ENCODE data around the gene UBE2L3. TPM values are rescaled to one million over a fixed set of nuclear protein-coding genes. Genes with fewer than 3 reads are reported as not detected.
"Not testable (repeated sequence)": the region's sequence is repeated elsewhere in the genome, so short reads cannot be mapped to it uniquely, and the experiment has no call there.

The UBE2L3 gene
- total and polyA plus RNA-seq, 4 donors = 34.1 to 54.5 (median 41.0) TPM

GRCh38 chr22:21605887-21606564 lies 38.5 kb downstream of the UBE2L3 start:
- Histone ChIP-seq H3K9me3 (ENCODE audit: control insufficient read depth, low read length) (no peaks in the 10 kb centered on the region), H3K36me3 (ENCODE audit: control insufficient read depth in 1 of 2, insufficient read depth in 2 of 2, low read length in 1 of 2) (peaks cover 0 to under 1% of the 10 kb centered on the region in 2 donors), H3K4me3 (ENCODE audit: low read length in 2 of 2) (no peak overlapping the region), H3K27ac (ENCODE audit: low read depth in 1 of 2, low read length in 2 of 2) (no peak overlapping the region), H3K27me3 (ENCODE audit: control insufficient read depth in 1 of 2, insufficient read depth in 2 of 2, low read length in 1 of 2) (no peaks in the 10 kb centered on the region), H3K4me1 (ENCODE audit: control insufficient read depth in 1 of 2, insufficient read depth in 2 of 2, low read length in 2 of 2) (no peaks in the 10 kb centered on the region)
- ATAC-seq (ENCODE audit: low FRiP score) (no peak), DNase-seq (no peak)
- intact Hi-C loops (cut with DNase I) = no loop called here
- WGBS, 2 donors = 96 to 97% methylated on average over 7 of the region's 7 CpGs

- no peak overlapping the region for H3K4me3 ChIP-seq (ENCODE audit: low read length in 2 of 2)
- no peak overlapping the region for H3K27ac ChIP-seq (ENCODE audit: low read depth in 1 of 2, low read length in 2 of 2)
- ATAC-seq (ENCODE audit: low FRiP score) (no peak), DNase-seq (no peak)
- H3K4me1 ChIP-seq (ENCODE audit: control insufficient read depth in 1 of 2, insufficient read depth in 2 of 2, low read length in 2 of 2) = no peaks in the 10 kb centered on the region
- H3K9me3 ChIP-seq (ENCODE audit: control insufficient read depth, low read length) = no peaks in the 10 kb centered on the region
- WGBS, 2 donors = 96 to 97% methylated on average over 8 of the region's 8 CpGs
- H3K36me3 ChIP-seq (ENCODE audit: control insufficient read depth in 1 of 2, insufficient read depth in 2 of 2, low read length in 1 of 2) = peaks cover 0 to 3% of the 10 kb centered on the region in 2 donors
- intact Hi-C loops (cut with DNase I) = no loop called here
- no peaks in the 10 kb centered on the region for H3K27me3 ChIP-seq (ENCODE audit: control insufficient read depth in 1 of 2, insufficient read depth in 2 of 2, low read length in 1 of 2)
These were observed 39.3 kb downstream of the UBE2L3 start for GRCh38 chr22:21606775-21607174.

GRCh38 chr22:21609556-21610157 lies 42.1 kb downstream of the UBE2L3 start:
- H3K9me3 ChIP-seq (ENCODE audit: control insufficient read depth, low read length); H3K27ac ChIP-seq (ENCODE audit: low read depth in 1 of 2, low read length in 2 of 2); ATAC-seq (ENCODE audit: low FRiP score); H3K36me3 ChIP-seq (ENCODE audit: control insufficient read depth in 1 of 2, insufficient read depth in 2 of 2, low read length in 1 of 2); H3K27me3 ChIP-seq (ENCODE audit: control insufficient read depth in 1 of 2, insufficient read depth in 2 of 2, low read length in 1 of 2); intact Hi-C loops (cut with DNase I); H3K4me1 ChIP-seq (ENCODE audit: control insufficient read depth in 1 of 2, insufficient read depth in 2 of 2, low read length in 2 of 2); DNase-seq; H3K4me3 ChIP-seq (ENCODE audit: low read length in 2 of 2): not testable (repeated sequence)
- 96 to 97% methylated on average over 11 of the region's 11 CpGs for WGBS, 2 donors

GRCh38 chr22:21611210-21611977 lies 43.9 kb downstream of the UBE2L3 start:
- Histone ChIP-seq H3K36me3 (ENCODE audit: control insufficient read depth in 1 of 2, insufficient read depth in 2 of 2, low read length in 1 of 2) (peaks cover 0 to 5% of the 10 kb centered on the region in 2 donors), H3K27me3 (ENCODE audit: control insufficient read depth in 1 of 2, insufficient read depth in 2 of 2, low read length in 1 of 2) (no peaks in the 10 kb centered on the region), H3K4me3 (ENCODE audit: low read length in 2 of 2) (no peak overlapping the region), H3K4me1 (ENCODE audit: control insufficient read depth in 1 of 2, insufficient read depth in 2 of 2, low read length in 2 of 2) (no peaks in the 10 kb centered on the region), H3K9me3 (ENCODE audit: control insufficient read depth, low read length) (no peaks in the 10 kb centered on the region), H3K27ac (ENCODE audit: low read depth in 1 of 2, low read length in 2 of 2) (no peak overlapping the region)
- intact Hi-C loops (cut with DNase I) = no loop called here
- ATAC-seq (ENCODE audit: low FRiP score) = no peak
- no peak for DNase-seq
- 79 to 83% methylated on average over 4 of the region's 4 CpGs for WGBS, 2 donors

- Histone ChIP-seq H3K9me3 (ENCODE audit: control insufficient read depth, low read length) (no peaks in the 10 kb centered on the region), H3K36me3 (ENCODE audit: control insufficient read depth in 1 of 2, insufficient read depth in 2 of 2, low read length in 1 of 2) (peaks cover 0 to 5% of the 10 kb centered on the region in 2 donors), H3K4me1 (ENCODE audit: control insufficient read depth in 1 of 2, insufficient read depth in 2 of 2, low read length in 2 of 2) (no peaks in the 10 kb centered on the region), H3K4me3 (ENCODE audit: low read length in 2 of 2) (no peak overlapping the region), H3K27me3 (ENCODE audit: control insufficient read depth in 1 of 2, insufficient read depth in 2 of 2, low read length in 1 of 2) (no peaks in the 10 kb centered on the region), H3K27ac (ENCODE audit: low read depth in 1 of 2, low read length in 2 of 2) (no peak overlapping the region)
- DNase-seq (no peak), ATAC-seq (ENCODE audit: low FRiP score) (no peak)
- 86 to 89% methylated on average over 7 of the region's 7 CpGs for WGBS, 2 donors
- intact Hi-C loops (cut with DNase I) = no loop called here
These were observed 45.3 kb downstream of the UBE2L3 start for GRCh38 chr22:21612858-21613257.

- no peak for DNase-seq
- Histone ChIP-seq H3K9me3 (ENCODE audit: control insufficient read depth, low read length) (no peaks in the 10 kb centered on the region), H3K36me3 (ENCODE audit: control insufficient read depth in 1 of 2, insufficient read depth in 2 of 2, low read length in 1 of 2) (peaks cover 0 to 5% of the 10 kb centered on the region in 2 donors), H3K4me1 (ENCODE audit: control insufficient read depth in 1 of 2, insufficient read depth in 2 of 2, low read length in 2 of 2) (no peaks in the 10 kb centered on the region), H3K27me3 (ENCODE audit: control insufficient read depth in 1 of 2, insufficient read depth in 2 of 2, low read length in 1 of 2) (no peaks in the 10 kb centered on the region), H3K4me3 (ENCODE audit: low read length in 2 of 2) (no peak overlapping the region), H3K27ac (ENCODE audit: low read depth in 1 of 2, low read length in 2 of 2) (no peak overlapping the region)
- no peak for ATAC-seq (ENCODE audit: low FRiP score)
- intact Hi-C loops (cut with DNase I) = no loop called here
- WGBS, 2 donors = 84 to 90% methylated on average over 4 of the region's 4 CpGs
These were observed 46.2 kb downstream of the UBE2L3 start for GRCh38 chr22:21613553-21614233.

- Histone ChIP-seq H3K36me3 (ENCODE audit: control insufficient read depth in 1 of 2, insufficient read depth in 2 of 2, low read length in 1 of 2) (peaks cover 0 to 5% of the 10 kb centered on the region in 2 donors), H3K27ac (ENCODE audit: low read depth in 1 of 2, low read length in 2 of 2) (no peak overlapping the region), H3K27me3 (ENCODE audit: control insufficient read depth in 1 of 2, insufficient read depth in 2 of 2, low read length in 1 of 2) (no peaks in the 10 kb centered on the region), H3K4me1 (ENCODE audit: control insufficient read depth in 1 of 2, insufficient read depth in 2 of 2, low read length in 2 of 2) (no peaks in the 10 kb centered on the region), H3K4me3 (ENCODE audit: low read length in 2 of 2) (no peak overlapping the region), H3K9me3 (ENCODE audit: control insufficient read depth, low read length) (no peaks in the 10 kb centered on the region)
- intact Hi-C loops (cut with DNase I) = no loop called here
- 74% methylated on average over 4 of the region's 4 CpGs for WGBS, 2 donors
- DNase-seq (no peak), ATAC-seq (ENCODE audit: low FRiP score) (no peak)
These were observed 48.2 kb downstream of the UBE2L3 start for GRCh38 chr22:21615731-21616130.

GRCh38 chr22:21617337-21617736 lies 49.8 kb downstream of the UBE2L3 start:
- H3K27me3 ChIP-seq (ENCODE audit: control insufficient read depth in 1 of 2, insufficient read depth in 2 of 2, low read length in 1 of 2); DNase-seq; H3K9me3 ChIP-seq (ENCODE audit: control insufficient read depth, low read length); H3K27ac ChIP-seq (ENCODE audit: low read depth in 1 of 2, low read length in 2 of 2); H3K36me3 ChIP-seq (ENCODE audit: control insufficient read depth in 1 of 2, insufficient read depth in 2 of 2, low read length in 1 of 2); H3K4me1 ChIP-seq (ENCODE audit: control insufficient read depth in 1 of 2, insufficient read depth in 2 of 2, low read length in 2 of 2); intact Hi-C loops (cut with DNase I); H3K4me3 ChIP-seq (ENCODE audit: low read length in 2 of 2); ATAC-seq (ENCODE audit: low FRiP score): not testable (repeated sequence)
- 89 to 91% methylated on average over 6 of the region's 6 CpGs for WGBS, 2 donors

Data from aorta (tissue), 5 donors.